HG02852 (cell line): ENCODE data around the gene RBM15B.
"Not testable (repeated sequence)": the region's sequence is repeated elsewhere in the genome, so short reads cannot be mapped to it uniquely, and the experiment has no call there.

Experiments used
- ATAC-seq: cut with Tn5 transposase; IDR thresholded peaks from one replicate; pipeline ENCODE4 v1.9.1; 2021; ENCODE audit warnings: mild to moderate bottlenecking, moderate library complexity; ENCODE audit not compliant: unreplicated experiment

RBM15B gene

GRCh38 chr3:51375571-51375970 is 15.5 kb upstream of the RBM15B start:
- no peak for ATAC-seq

GRCh38 chr3:51378065-51378464 is 13.0 kb upstream of the RBM15B start:
- ATAC-seq: no peak

- ATAC-seq: no peak
These were observed 12.4 kb upstream of the RBM15B start for GRCh38 chr3:51378726-51379125.

- ATAC-seq: no peak
These were observed 11.8 kb upstream of the RBM15B start for GRCh38 chr3:51379301-51379700.

GRCh38 chr3:51379746-51380455 is 11.2 kb upstream of the RBM15B start:
- no peak for ATAC-seq

- no peak for ATAC-seq
These were observed 10.3 kb upstream of the RBM15B start for GRCh38 chr3:51380601-51381332.

GRCh38 chr3:51381333-51381705 is 9.8 kb upstream of the RBM15B start:
- ATAC-seq: no peak

GRCh38 chr3:51382076-51382745 is 8.9 kb upstream of the RBM15B start:
- ATAC-seq: no peak

- ATAC-seq: no peak
These were observed 8.0 kb upstream of the RBM15B start for GRCh38 chr3:51382947-51383578.

- ATAC-seq: peak; percentile 20
These were observed 6.9 kb upstream of the RBM15B start for GRCh38 chr3:51384055-51384725.

GRCh38 chr3:51384726-51385473 is 6.2 kb upstream of the RBM15B start, which contains the start of gene MANF:
Gene MANF, plus strand, starts transcription at chr3:51385291. Its CDS starts 52 bp downstream, at chr3:51385343.
- ATAC-seq: peak; percentile 95

GRCh38 chr3:51385621-51386091 is 5.4 kb upstream of the RBM15B start:
- no peak for ATAC-seq

GRCh38 chr3:51386159-51386851 is 4.8 kb upstream of the RBM15B start:
- no peak for ATAC-seq

GRCh38 chr3:51386852-51387229 is 4.2 kb upstream of the RBM15B start:
- no peak for ATAC-seq

- ATAC-seq: not testable (repeated sequence)
These were observed 3.8 kb upstream of the RBM15B start for GRCh38 chr3:51387281-51387680.

GRCh38 chr3:51388286-51389029 is 2.6 kb upstream of the RBM15B start:
- ATAC-seq: no peak

GRCh38 chr3:51389423-51390183 is 1.5 kb upstream of the RBM15B start:
- ATAC-seq: no peak
